ENCODE results near the gene KCNQ5. TPM values are rescaled to one million over a fixed set of nuclear protein-coding genes. Genes with fewer than 3 reads are reported as not detected.

KCNQ5 gene
- total and polyA plus RNA-seq, 10 of the 15 experiments (the other 5 are each of a cell fraction or from before 2014, with no cell fraction given): 0.60 to 16.2 (median 3.2) TPM

- RAD21 ChIA-PET (ENCODE audit: unreplicated experiment): interaction anchor here (0.7 to 11.1 kb wide), 10 partner anchors 8 to 489 kb away, joined by 3 to 172 read pairs (median 4); partner anchors contain the start of gene KCNQ5
- TF ChIP-seq CUX1 (IDR thresholded peaks at IDR 0.05; ENCODE audit: insufficient replicate concordance, low read depth, low read length) (no peak), BCLAF1 (IDR thresholded peaks at IDR 0.05) (no peak), ZNF274 (IDR thresholded peaks at IDR 0.05; ENCODE audit: insufficient read depth, insufficient read length) (no peak)
- Histone ChIP-seq H3K27ac (ENCODE audit: control insufficient read depth, insufficient read depth) (no peak overlapping the region), H3K4me2 (ENCODE audit: control insufficient read depth, insufficient read depth) (no peak overlapping the region), H4K20me1 (ENCODE audit: control insufficient read depth, insufficient read depth) (no peaks in the 10 kb centered on the region), H3K4me3 (no peak overlapping the region), H3K79me2 (ENCODE audit: control insufficient read depth, insufficient read depth, low read length) (peaks cover 62% of the 10 kb centered on the region), H2AFZ (ENCODE audit: control insufficient read depth, low read depth, low read length) (no peak overlapping the region), H3K9ac (ENCODE audit: control insufficient read depth, insufficient read depth, low read length) (no peak overlapping the region), H3K36me3 (ENCODE audit: control insufficient read depth in 2 of 2, insufficient read depth in 2 of 2, low read length in 1 of 2) (no peaks in the 10 kb centered on the region; a peak in 1 of 4 replicates), H3K4me1 (ENCODE audit: control insufficient read depth, insufficient read depth, low read length) (peaks cover 15% of the 10 kb centered on the region), H3K9me3 (replicated peaks; ENCODE audit: control insufficient read depth, insufficient read depth, low read length) (no peaks in the 10 kb centered on the region), H3K27me3 (replicated peaks in 1 of 2; ENCODE audit: control insufficient read depth in 2 of 2, insufficient read depth in 2 of 2, low read length in 1 of 2) (no peaks in the 10 kb centered on the region)
- no TSS peak for BruUV-seq (replicated peaks)
- DNase-seq (ENCODE audit: low read depth, low spot score) (no peak), ATAC-seq (no peak), FAIRE-seq (no peak)
- in situ Hi-C loops (cut with MboI): no loop called here
- SMC1A ChIA-PET (ENCODE audit: uncharacterized antibody, unreplicated experiment): interaction anchor here (0.7 to 12.1 kb wide), 16 partner anchors 9 to 542 kb away, joined by 3 to 163 read pairs (median 8); no protein-coding TSS in a partner anchor
- POLR2A ChIA-PET: interaction anchor here (1.1 to 1.3 kb wide), 3 partner anchors 8 to 43 kb away, joined by 3 to 5 read pairs (median 5); no protein-coding TSS in a partner anchor
- intact Hi-C loops (cut with micrococcal nuclease; ENCODE audit: unreplicated experiment): loop anchor here (1.0 kb wide), 1 partner anchor 490 kb away; no protein-coding TSS in a partner anchor
- CTCF ChIA-PET: interaction anchor here (0.5 to 5.6 kb wide), 16 partner anchors 9 to 498 kb away, joined by 3 to 53 read pairs (median 4); no protein-coding TSS in a partner anchor
These were observed 18.7 kb downstream of the KCNQ5 start for GRCh38 chr6:72640615-72640930.

Data from GM12878 (cell line).